ENCODE results near the gene STARD5.
"Not testable (repeated sequence)": the region's sequence is repeated elsewhere in the genome, so short reads cannot be mapped to it uniquely, and the experiment has no call there.

Gene STARD5

GRCh38 chr15:81331600-81331999 lies 7.7 kb upstream of the STARD5 start:
- H3K9me3 ChIP-seq (ENCODE audit: insufficient read depth, low read depth, low read length): no peaks in the 10 kb centered on the region
- H3K4me2 ChIP-seq (ENCODE audit: low read depth, low read length, poor library complexity, severe bottlenecking): no peak overlapping the region
- no peaks in the 10 kb centered on the region for H3K79me2 ChIP-seq (ENCODE audit: insufficient read depth, low read length)
- H3F3A ChIP-seq (ENCODE audit: low read depth): no peaks in the 10 kb centered on the region
- H2AFZ ChIP-seq (ENCODE audit: low read length): no peak overlapping the region
- TF ChIP-seq CTCF (conservative IDR thresholded peaks at IDR 0.05; ENCODE audit: low read length): no peak
- no peak for TF ChIP-seq EZH2phosphoT487 (IDR thresholded peaks at IDR 0.05; ENCODE audit: borderline replicate concordance)
- H3K27me3 ChIP-seq (ENCODE audit: insufficient read depth, low read length, poor library complexity, severe bottlenecking): no peaks in the 10 kb centered on the region
- H3K9me2 ChIP-seq (replicated peaks; ENCODE audit: low read depth, low read length): no peaks in the 10 kb centered on the region
- H4K20me1 ChIP-seq (ENCODE audit: insufficient read depth, low read length, poor library complexity, severe bottlenecking): no peaks in the 10 kb centered on the region
- no peaks in the 10 kb centered on the region for H3K4me1 ChIP-seq (ENCODE audit: insufficient read depth, low read length, poor library complexity, severe bottlenecking)
- H3K4me3 ChIP-seq (ENCODE audit: low read length, poor library complexity, severe bottlenecking): no peak overlapping the region
- no peak overlapping the region for H3K9ac ChIP-seq (ENCODE audit: low read depth, low read length, poor library complexity, severe bottlenecking)
- H3K36me3 ChIP-seq (ENCODE audit: insufficient read depth, low read length): no peaks in the 10 kb centered on the region

GRCh38 chr15:81331141-81331540 lies 7.2 kb upstream of the STARD5 start:
- not testable (repeated sequence) for H2AFZ ChIP-seq (ENCODE audit: low read length); H3K9ac ChIP-seq (ENCODE audit: low read depth, low read length, poor library complexity, severe bottlenecking); H3K9me2 ChIP-seq (replicated peaks; ENCODE audit: low read depth, low read length); H3K4me1 ChIP-seq (ENCODE audit: insufficient read depth, low read length, poor library complexity, severe bottlenecking); H3K27me3 ChIP-seq (ENCODE audit: insufficient read depth, low read length, poor library complexity, severe bottlenecking); H4K20me1 ChIP-seq (ENCODE audit: insufficient read depth, low read length, poor library complexity, severe bottlenecking); H3K4me3 ChIP-seq (ENCODE audit: low read length, poor library complexity, severe bottlenecking); H3K9me3 ChIP-seq (ENCODE audit: insufficient read depth, low read depth, low read length); H3F3A ChIP-seq (ENCODE audit: low read depth); H3K4me2 ChIP-seq (ENCODE audit: low read depth, low read length, poor library complexity, severe bottlenecking); H3K36me3 ChIP-seq (ENCODE audit: insufficient read depth, low read length); H3K79me2 ChIP-seq (ENCODE audit: insufficient read depth, low read length)

- Histone ChIP-seq H3F3A (ENCODE audit: low read depth) (no peaks in the 10 kb centered on the region), H3K79me2 (ENCODE audit: insufficient read depth, low read length) (no peaks in the 10 kb centered on the region), H3K4me2 (ENCODE audit: low read depth, low read length, poor library complexity, severe bottlenecking) (no peak overlapping the region), H3K9ac (ENCODE audit: low read depth, low read length, poor library complexity, severe bottlenecking) (no peak overlapping the region), H3K9me3 (ENCODE audit: insufficient read depth, low read depth, low read length) (no peaks in the 10 kb centered on the region), H3K9me2 (replicated peaks; ENCODE audit: low read depth, low read length) (no peaks in the 10 kb centered on the region), H3K4me3 (ENCODE audit: low read length, poor library complexity, severe bottlenecking) (no peak overlapping the region), H2AFZ (ENCODE audit: low read length) (no peak overlapping the region; the same call in 1 of the 2 replicates), H3K27me3 (ENCODE audit: insufficient read depth, low read length, poor library complexity, severe bottlenecking) (no peaks in the 10 kb centered on the region), H3K4me1 (ENCODE audit: insufficient read depth, low read length, poor library complexity, severe bottlenecking) (no peaks in the 10 kb centered on the region), H4K20me1 (ENCODE audit: insufficient read depth, low read length, poor library complexity, severe bottlenecking) (no peaks in the 10 kb centered on the region), H3K36me3 (ENCODE audit: insufficient read depth, low read length) (no peaks in the 10 kb centered on the region)
- no peak for TF ChIP-seq EZH2phosphoT487 (IDR thresholded peaks at IDR 0.05; ENCODE audit: borderline replicate concordance)
- no peak for TF ChIP-seq CTCF (conservative IDR thresholded peaks at IDR 0.05; ENCODE audit: low read length)
These were observed 6.6 kb upstream of the STARD5 start for GRCh38 chr15:81330366-81331090.

GRCh38 chr15:81329446-81329845 lies 5.5 kb upstream of the STARD5 start:
- TF ChIP-seq CTCF (conservative IDR thresholded peaks at IDR 0.05; ENCODE audit: low read length) (no peak), EZH2phosphoT487 (IDR thresholded peaks at IDR 0.05; ENCODE audit: borderline replicate concordance) (no peak)
- H4K20me1 ChIP-seq (ENCODE audit: insufficient read depth, low read length, poor library complexity, severe bottlenecking): no peaks in the 10 kb centered on the region
- no peaks in the 10 kb centered on the region for H3K36me3 ChIP-seq (ENCODE audit: insufficient read depth, low read length)
- no peaks in the 10 kb centered on the region for H3K27me3 ChIP-seq (ENCODE audit: insufficient read depth, low read length, poor library complexity, severe bottlenecking)
- H3K9ac ChIP-seq (ENCODE audit: low read depth, low read length, poor library complexity, severe bottlenecking): no peak overlapping the region
- H3K4me2 ChIP-seq (ENCODE audit: low read depth, low read length, poor library complexity, severe bottlenecking): no peak overlapping the region
- no peaks in the 10 kb centered on the region for H3K9me2 ChIP-seq (replicated peaks; ENCODE audit: low read depth, low read length)
- H3K79me2 ChIP-seq (ENCODE audit: insufficient read depth, low read length): no peaks in the 10 kb centered on the region
- H2AFZ ChIP-seq (ENCODE audit: low read length): no peak overlapping the region
- no peaks in the 10 kb centered on the region for H3K9me3 ChIP-seq (ENCODE audit: insufficient read depth, low read depth, low read length)
- peaks cover 6% of the 10 kb centered on the region for H3K4me1 ChIP-seq (ENCODE audit: insufficient read depth, low read length, poor library complexity, severe bottlenecking)
- no peaks in the 10 kb centered on the region for H3F3A ChIP-seq (ENCODE audit: low read depth)
- no peak overlapping the region for H3K4me3 ChIP-seq (ENCODE audit: low read length, poor library complexity, severe bottlenecking)
